ENCODE measurements around the gene SLC27A5. TPM values are rescaled to one million over a fixed set of nuclear protein-coding genes. Genes with fewer than 3 reads are reported as not detected.

SLC27A5 gene
- total and polyA plus RNA-seq, 2 of the 13 experiments (the other 11 are each of a cell fraction or from before 2014, with no cell fraction given) = 30.3 to 40.2 TPM

GRCh38 chr19:58555369-58555885 lies 43.6 kb upstream of the SLC27A5 start (continued):
- TF ChIP-seq PAXIP1 (CRISPR knock-in tag; conservative IDR thresholded peaks at IDR 0.05) = no peak
- no peak for TF ChIP-seq EHMT2 (IDR thresholded peaks at IDR 0.05; ENCODE audit: borderline replicate concordance, low read depth, low read length)
- 0 out of 2 replicates have a peak, but pooled peaks have one; percentile 18 for TF ChIP-seq ELF4 (CRISPR knock-in tag; IDR thresholded peaks at IDR 0.05; ENCODE audit: borderline replicate concordance)
- TF ChIP-seq NR2F1 (CRISPR knock-in tag; IDR thresholded peaks at IDR 0.05) = no peak

- peak; percentile 18 for FAIRE-seq
- ChIA-PET CTCF (ENCODE audit: low intra/inter-chr PET ratio, low total read pairs) (no interaction called here), POLR2A (interaction anchor here (0.8 to 3.5 kb wide), 7 partner anchors 10 to 192 kb away, joined by 3 to 58 read pairs (median 4); partner anchors contain the start of genes SLC27A5, TRIM28, ZBTB45 and ZNF497)
- in situ Hi-C loops (cut with HindIII; ENCODE audit: extremely low pct_ligation_motif_present, low pct_unique_long_range_greater_than_20kb) (no loop called here), intact Hi-C loops (cut with micrococcal nuclease; ENCODE audit: unreplicated experiment) (no loop called here)
- Histone ChIP-seq H2AFZ (ENCODE audit: low read length) (no peak within 1 kb of the TSS), H3K36me3 (replicated peaks in 1 of 2; ENCODE audit: control insufficient read depth in 1 of 2, insufficient read depth in 2 of 2, low read length in 2 of 2) (peaks cover 17 to 38% of the 10 kb centered on the region in 2 experiments), H3K4me2 (ENCODE audit: low read depth, low read length) (peak within 1 kb of the TSS; percentile 81), H3K9ac (ENCODE audit: insufficient read depth, low read depth, low read length) (peak within 1 kb of the TSS; percentile 77), H3K4me1 (ENCODE audit: insufficient read depth, low read length) (peaks cover 32% of the 10 kb centered on the region), H3K79me2 (ENCODE audit: insufficient read depth, low read length) (peaks cover 25% of the 10 kb centered on the region), H3K27me3 (ENCODE audit: control insufficient read depth in 1 of 2, insufficient read depth in 2 of 2, low read length in 2 of 2) (no peaks in the 10 kb centered on the region), H3K4me3 (replicated peaks in 1 of 3; ENCODE audit: insufficient read depth in 1 of 3, low read depth in 2 of 3, low read length in 3 of 3) (peak within 1 kb of the TSS; percentile 48 to 77 (median 63); a peak in 5 of 6 replicates), H3K27ac (ENCODE audit: extremely low read length, insufficient read depth, low read length) (peak within 1 kb of the TSS; percentile 59), H4K20me1 (ENCODE audit: insufficient read depth, low read length) (peaks cover 14% of the 10 kb centered on the region), H3K9me3 (ENCODE audit: low read length) (no peaks in the 10 kb centered on the region)
- peak; percentile 45 for ATAC-seq
- TSS peak; percentile 33 for BruUV-seq (replicated peaks)
- WGBS (ENCODE audit: low lambda C conversion rate) = 67% methylated on average over 62 of the region's 69 CpGs
- peak; percentile 84 for DNase-seq (ENCODE audit: low spot score)
- TF ChIP-seq MEF2D (CRISPR knock-in tag; IDR thresholded peaks at IDR 0.05) (0 out of 2 replicates have a peak, but pooled peaks have one; percentile 51), LBX2 (CRISPR knock-in tag; IDR thresholded peaks at IDR 0.05; ENCODE audit: borderline replicate concordance) (no peak), ERF (CRISPR knock-in tag; IDR thresholded peaks at IDR 0.05) (peak; percentile 70; the same call in 1 of the 2 replicates), ATF7-NPFF (CRISPR knock-in tag; IDR thresholded peaks at IDR 0.05; ENCODE audit: low read depth) (peak; percentile 50; the same call in 1 of the 2 replicates), NBN (conservative IDR thresholded peaks at IDR 0.05) (no peak), KLF6 (CRISPR knock-in tag; IDR thresholded peaks at IDR 0.05) (no peak), ZZZ3 (CRISPR knock-in tag; IDR thresholded peaks at IDR 0.05; ENCODE audit: borderline replicate concordance) (0 out of 2 replicates have a peak, but pooled peaks have one; percentile 39), ZNF280B (CRISPR knock-in tag; IDR thresholded peaks at IDR 0.05; ENCODE audit: borderline replicate concordance) (0 out of 2 replicates have a peak, but pooled peaks have one; percentile 8), CCDC6 (CRISPR knock-in tag; IDR thresholded peaks at IDR 0.05) (no peak), KDM3A (CRISPR knock-in tag; IDR thresholded peaks at IDR 0.05; ENCODE audit: low read depth) (0 out of 2 replicates have a peak, but pooled peaks have one; percentile 31), ZKSCAN1 (IDR thresholded peaks at IDR 0.05; ENCODE audit: low read length) (no peak)
Measured at GRCh38 chr19:58554494-58555368, 42.9 kb upstream of the SLC27A5 start, which contains the start of gene CHMP2A. CHMP2A (minus strand) TSS chr19:58555105; CDS start chr19:58554212, 893 bp downstream.

Measured in HepG2 (cell line).